Breast epithelium (tissue), 4 donors: ENCODE measurements around the gene PRRT1B. TPM values are rescaled to one million over a fixed set of nuclear protein-coding genes. Genes with fewer than 3 reads are reported as not detected.
"Not testable (repeated sequence)": the region's sequence is repeated elsewhere in the genome, so short reads cannot be mapped to it uniquely, and the experiment has no call there.

Experiments
- DNase-seq, 2 donors: peaks; one replicate each; pipeline ENCODE4 v3.0.0-alpha.2; 2019; ENCODE audit warnings: low spot score in 2 of 2
- H3K27ac ChIP-seq, 2 donors: fragments of 200-600 bp; sonication (generic) in 1 of 2; one replicate each; pipeline ENCODE4 v1.5.1; 2016 to 2019; ENCODE audit warnings: mild to moderate bottlenecking in 1 of 2
- H3K27me3 ChIP-seq, 2 donors: fragments of 200-600 bp; sonication (generic) in 1 of 2; one replicate each; pipeline versions ENCODE4 v1.5.1 to v1.6.0; 2017 to 2019; ENCODE audit warnings: control low read depth in 1 of 2, mild to moderate bottlenecking in 1 of 2
- H3K36me3 ChIP-seq: fragments of 200-600 bp; one replicate; pipeline ENCODE4 v1.5.1; 2019
- H3K4me1 ChIP-seq, 2 donors: fragments of 200-600 bp; sonication (generic); one replicate each; pipeline ENCODE4 v1.5.1; 2016 to 2019; ENCODE audit warnings: control low read depth in 1 of 2
- H3K4me3 ChIP-seq, 3 donors: fragments of 200-600 bp; sonication (generic); 1 replicate in 2 of 3; 2 replicates in 1 of 3; pipeline ENCODE4 v1.5.1; 2016 to 2019; ENCODE audit warnings: mild to moderate bottlenecking in 3 of 3, moderate library complexity in 2 of 3
- H3K9me3 ChIP-seq, 2 donors: fragments of 200-600 bp; sonication (generic) in 1 of 2; one replicate each; pipeline ENCODE4 v1.5.1; 2016 to 2019; ENCODE audit warnings: control low read depth in 1 of 2
- POLR2A ChIP-seq: fragments of 450-650 bp; IDR thresholded peaks from one replicate; pipeline ENCODE4 v1.6.1; 2016; ENCODE audit warnings: antibody characterized with exemption, mild to moderate bottlenecking, moderate library complexity
- POLR2AphosphoS5 ChIP-seq, 3 donors: sonication (generic); formaldehyde crosslinking; IDR thresholded peaks; one replicate each; pipeline ENCODE4 v1.6.1; 2017; ENCODE audit warnings: antibody characterized with exemption in 3 of 3
- intact Hi-C: fragments of 100-400 bp; cut with DNase I; formaldehyde crosslinking; loops from one replicate; pipeline ENCODE4 v1.15.1; 2023; ENCODE audit warnings: low total_unique reads
- total RNA-seq, 3 donors: library from RNA; depleted of rRNA; stranded (reverse); fragments of >200 nt; gene quantifications; one replicate each; pipeline ENCODE4 v1.1.0, GENCODE V29; 2016
- TF ChIP-seq, protein P1 (sequence below), 3 donors: fragments of 450-650 bp; IDR thresholded peaks; one replicate each; pipeline ENCODE4 v1.5.1; 2016 to 2017; ENCODE audit warnings: antibody characterized with exemption in 3 of 3, mild to moderate bottlenecking in 3 of 3, moderate library complexity in 3 of 3

Gene PRRT1B
- total RNA-seq, 3 donors from 2014 or later, result 0.33 TPM; not detected in 2

DNA sequence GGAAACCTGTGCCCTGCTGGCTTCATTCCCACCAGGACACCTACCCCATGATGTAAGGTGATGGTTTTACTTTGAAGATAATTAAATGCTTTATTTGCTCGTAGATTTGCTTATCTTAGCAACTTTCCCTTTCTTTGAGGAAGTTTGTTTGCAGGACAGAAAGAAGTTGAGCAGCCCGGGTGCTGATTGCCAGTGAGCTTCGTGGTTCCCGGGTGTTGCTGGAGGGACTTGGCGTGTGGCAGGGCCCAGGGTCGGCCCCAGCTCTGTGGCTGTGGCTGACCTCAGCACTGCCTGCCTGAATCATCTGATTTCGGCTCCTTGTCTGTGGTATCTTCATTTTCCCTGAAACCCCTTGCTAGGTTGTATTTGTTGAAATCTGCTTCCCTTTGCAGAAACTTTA, 33.9 kb upstream of the PRRT1B start:
- no peak for TF ChIP-seq POLR2AphosphoS5 (IDR thresholded peaks at IDR 0.05)
- TF ChIP-seq POLR2A, result no peak
- TF ChIP-seq, protein P1, sequence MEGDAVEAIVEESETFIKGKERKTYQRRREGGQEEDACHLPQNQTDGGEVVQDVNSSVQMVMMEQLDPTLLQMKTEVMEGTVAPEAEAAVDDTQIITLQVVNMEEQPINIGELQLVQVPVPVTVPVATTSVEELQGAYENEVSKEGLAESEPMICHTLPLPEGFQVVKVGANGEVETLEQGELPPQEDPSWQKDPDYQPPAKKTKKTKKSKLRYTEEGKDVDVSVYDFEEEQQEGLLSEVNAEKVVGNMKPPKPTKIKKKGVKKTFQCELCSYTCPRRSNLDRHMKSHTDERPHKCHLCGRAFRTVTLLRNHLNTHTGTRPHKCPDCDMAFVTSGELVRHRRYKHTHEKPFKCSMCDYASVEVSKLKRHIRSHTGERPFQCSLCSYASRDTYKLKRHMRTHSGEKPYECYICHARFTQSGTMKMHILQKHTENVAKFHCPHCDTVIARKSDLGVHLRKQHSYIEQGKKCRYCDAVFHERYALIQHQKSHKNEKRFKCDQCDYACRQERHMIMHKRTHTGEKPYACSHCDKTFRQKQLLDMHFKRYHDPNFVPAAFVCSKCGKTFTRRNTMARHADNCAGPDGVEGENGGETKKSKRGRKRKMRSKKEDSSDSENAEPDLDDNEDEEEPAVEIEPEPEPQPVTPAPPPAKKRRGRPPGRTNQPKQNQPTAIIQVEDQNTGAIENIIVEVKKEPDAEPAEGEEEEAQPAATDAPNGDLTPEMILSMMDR (IDR thresholded peaks at IDR 0.05), result no peak
- Histone ChIP-seq H3K36me3 (no peaks in the 10 kb centered on the region), H3K4me1 (no peaks in the 10 kb centered on the region), H3K4me3 (no peak overlapping the region), H3K27me3 (no peaks in the 10 kb centered on the region), H3K9me3 (no peaks in the 10 kb centered on the region), H3K27ac (no peak overlapping the region)
- intact Hi-C loops, result no loop called here
- no peak for DNase-seq

DNA sequence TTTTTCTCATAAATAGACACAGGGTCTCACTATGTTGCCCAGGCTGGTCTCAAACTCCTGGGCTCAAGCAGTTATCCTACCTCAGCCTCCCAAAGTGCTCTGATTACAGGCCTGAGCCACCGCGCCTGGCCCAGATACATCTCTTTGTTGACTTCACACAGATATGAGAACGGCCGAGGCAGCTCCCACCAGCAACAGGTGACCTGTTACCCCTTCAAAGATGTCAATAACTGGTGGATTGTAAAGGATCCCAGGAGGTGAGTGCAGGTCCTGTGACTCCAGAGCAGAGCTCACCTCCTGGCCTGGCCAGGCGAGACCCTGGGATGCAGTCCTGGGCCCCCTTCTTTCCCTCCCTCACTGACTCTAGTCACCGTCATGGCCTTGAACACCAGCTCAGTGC, 33.4 kb upstream of the PRRT1B start:
- no peaks in the 10 kb centered on the region for H3K36me3 ChIP-seq
- H3K4me3 ChIP-seq, result no peak overlapping the region
- H3K27ac ChIP-seq, result no peak overlapping the region
- TF ChIP-seq, protein P1 (IDR thresholded peaks at IDR 0.05), result no peak
- TF ChIP-seq POLR2AphosphoS5 (IDR thresholded peaks at IDR 0.05) (no peak), POLR2A (no peak)
- no peaks in the 10 kb centered on the region for H3K27me3 ChIP-seq
- intact Hi-C loops, result no loop called here
- no peaks in the 10 kb centered on the region for H3K4me1 ChIP-seq
- DNase-seq, result no peak
- no peaks in the 10 kb centered on the region for H3K9me3 ChIP-seq

DNA sequence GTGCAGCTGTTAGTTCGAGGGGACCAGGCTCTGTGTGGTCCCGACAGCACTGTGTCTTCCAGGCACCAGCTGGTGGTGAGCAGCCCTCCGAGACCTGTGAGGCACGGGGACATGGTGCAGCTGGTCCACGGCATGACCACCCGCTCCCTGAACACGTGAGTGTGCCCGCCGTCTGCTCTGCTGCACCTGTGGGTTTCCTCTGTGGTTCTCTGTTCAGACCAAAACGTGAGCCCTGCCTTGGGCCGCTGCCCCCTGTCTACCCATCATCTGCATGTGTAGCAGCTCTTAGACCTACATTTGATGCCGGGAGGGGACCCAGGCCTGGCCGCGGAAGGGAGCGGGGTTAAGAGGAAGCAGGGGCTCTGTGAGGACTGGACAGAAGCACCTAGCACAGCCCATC, 32.1 kb upstream of the PRRT1B start:
- H3K36me3 ChIP-seq, result no peaks in the 10 kb centered on the region
- no peak overlapping the region for H3K4me3 ChIP-seq
- H3K4me1 ChIP-seq, result no peaks in the 10 kb centered on the region
- DNase-seq, result no peak
- no peaks in the 10 kb centered on the region for H3K27me3 ChIP-seq
- TF ChIP-seq, protein P1 (IDR thresholded peaks at IDR 0.05), result no peak
- no peak for TF ChIP-seq POLR2AphosphoS5 (IDR thresholded peaks at IDR 0.05)
- no peak for TF ChIP-seq POLR2A
- intact Hi-C loops, result no loop called here
- no peak overlapping the region for H3K27ac ChIP-seq
- H3K9me3 ChIP-seq, result no peaks in the 10 kb centered on the region

- H3K4me1 ChIP-seq, H3K27ac ChIP-seq, DNase-seq, H3K9me3 ChIP-seq, H3K27me3 ChIP-seq, H3K4me3 ChIP-seq, intact Hi-C loops: not testable (repeated sequence)
- H3K36me3 ChIP-seq, result peaks cover 14% of the 10 kb centered on the region
Observed at GRCh38 chr9:131515559-131516031, 29.7 kb upstream of the PRRT1B start.

DNA sequence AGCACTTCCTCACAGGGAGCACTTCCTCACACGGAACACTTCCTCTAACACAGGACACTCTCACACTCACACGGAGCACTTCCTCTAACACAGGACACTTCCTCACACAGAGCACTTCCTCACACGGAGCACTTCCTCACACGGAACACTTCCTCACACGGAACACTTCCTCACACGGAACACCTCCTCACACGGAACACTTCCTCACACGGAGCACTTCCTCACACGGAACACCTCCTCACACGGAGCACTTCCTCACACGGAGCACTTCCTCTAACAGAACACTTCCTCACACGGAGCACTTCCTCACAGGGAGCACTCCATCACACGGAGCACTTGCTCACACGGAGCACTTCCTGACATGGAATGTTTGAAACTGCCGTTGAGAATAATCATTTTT, 29.2 kb upstream of the PRRT1B start:
- Histone ChIP-seq H3K4me3 (no peak overlapping the region), H3K4me1 (no peaks in the 10 kb centered on the region), H3K27ac (no peak overlapping the region), H3K9me3 (no peaks in the 10 kb centered on the region), H3K27me3 (no peaks in the 10 kb centered on the region), H3K36me3 (peaks cover 14% of the 10 kb centered on the region)
- intact Hi-C loops, result no loop called here
- TF ChIP-seq POLR2AphosphoS5 (IDR thresholded peaks at IDR 0.05), result no peak
- no peak for TF ChIP-seq POLR2A
- TF ChIP-seq, protein P1 (IDR thresholded peaks at IDR 0.05), result no peak
- DNase-seq, result no peak

DNA sequence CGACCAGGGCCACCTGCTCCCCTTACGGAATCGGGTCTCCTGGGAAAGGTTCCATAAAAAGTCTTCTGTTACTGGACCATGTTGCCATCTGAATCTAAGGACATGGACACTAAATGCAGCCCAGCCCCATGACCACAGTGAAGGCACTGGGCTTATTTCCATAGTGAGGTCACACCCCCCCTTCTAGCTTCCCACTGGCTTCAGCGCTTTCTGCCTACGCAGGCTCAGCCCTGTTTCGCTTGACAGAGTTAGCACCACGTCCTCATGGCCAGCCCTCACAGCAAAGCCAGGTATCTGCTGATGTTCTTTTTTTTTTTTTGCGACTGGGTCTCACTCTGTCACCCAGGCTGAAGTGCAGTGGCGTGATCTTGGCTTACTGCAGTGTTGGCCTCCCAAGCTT, 28.4 kb upstream of the PRRT1B start:
- H3K36me3 ChIP-seq, result peaks cover 14% of the 10 kb centered on the region
- TF ChIP-seq POLR2A (no peak), POLR2AphosphoS5 (IDR thresholded peaks at IDR 0.05) (no peak)
- TF ChIP-seq, protein P1 (IDR thresholded peaks at IDR 0.05), result no peak
- no peak overlapping the region for H3K27ac ChIP-seq
- H3K27me3 ChIP-seq, result no peaks in the 10 kb centered on the region
- H3K4me1 ChIP-seq, result no peaks in the 10 kb centered on the region
- H3K4me3 ChIP-seq, result no peak overlapping the region
- DNase-seq, result no peak
- no peaks in the 10 kb centered on the region for H3K9me3 ChIP-seq
- intact Hi-C loops, result no loop called here
